Liver (tissue), 3 donors: ENCODE measurements around the gene ZSCAN5A.
A peak's percentile ranks its signal among the peaks of the same experiment; 100 is the strongest.

ENCODE experiments used
- ATF3 ChIP-seq: IDR thresholded peaks from 2 replicates; pipeline ENCODE4 v1.6.1; 2016; ENCODE audit warnings: antibody characterized with exemption
- CTCF ChIP-seq: fragments of 150-350 bp; IDR thresholded peaks from 2 replicates; pipeline ENCODE4 v1.5.1; 2017; ENCODE audit warnings: improper control_type of control experiment, low read depth, low read length; ENCODE audit not compliant: missing input control
- EGR1 ChIP-seq, 2 donors: IDR thresholded peaks; 2 replicates each; pipeline ENCODE4 v1.6.1; 2016 to 2018; ENCODE audit warnings: antibody characterized with exemption in 2 of 2, low read depth in 2 of 2
- FOXA1 ChIP-seq: IDR thresholded peaks from 2 replicates; pipeline ENCODE4 v1.6.1; 2016; ENCODE audit warnings: antibody characterized with exemption
- GABPA ChIP-seq, 2 donors: IDR thresholded peaks in 1 of 2; conservative IDR thresholded peaks in 1 of 2; 2 replicates each; pipeline ENCODE4 v1.6.1; 2016; ENCODE audit warnings: antibody characterized with exemption in 2 of 2, mild to moderate bottlenecking in 1 of 2, moderate library complexity in 1 of 2
- JUND ChIP-seq, 2 donors: IDR thresholded peaks; 2 replicates each; pipeline ENCODE4 v1.6.1; 2016; ENCODE audit warnings: antibody characterized with exemption in 2 of 2
- MAX ChIP-seq: IDR thresholded peaks from 2 replicates; pipeline ENCODE4 v1.6.1; 2016; ENCODE audit warnings: antibody characterized with exemption
- NR2F2 ChIP-seq: IDR thresholded peaks from 2 replicates; pipeline ENCODE4 v1.6.1; 2016; ENCODE audit warnings: antibody characterized with exemption
- RAD21 ChIP-seq, 2 donors: IDR thresholded peaks; 2 replicates each; pipeline ENCODE4 v1.6.1; 2016; ENCODE audit warnings: antibody characterized with exemption in 2 of 2, mild to moderate bottlenecking in 2 of 2
- REST ChIP-seq: IDR thresholded peaks from 2 replicates; pipeline ENCODE4 v1.6.1; 2016; ENCODE audit warnings: antibody characterized with exemption, mild to moderate bottlenecking
- SP1 ChIP-seq: IDR thresholded peaks from 2 replicates; pipeline ENCODE4 v1.6.1; 2018; ENCODE audit warnings: antibody characterized with exemption, mild to moderate bottlenecking
- TAF1 ChIP-seq: conservative IDR thresholded peaks from 2 replicates; pipeline ENCODE4 v1.6.1; 2016; ENCODE audit warnings: antibody characterized with exemption, mild to moderate bottlenecking
- YY1 ChIP-seq: IDR thresholded peaks from 2 replicates; pipeline ENCODE4 v1.6.1; 2016; ENCODE audit warnings: antibody characterized with exemption, mild to moderate bottlenecking
- ZBTB33 ChIP-seq: IDR thresholded peaks from 2 replicates; pipeline ENCODE4 v1.6.1; 2016; ENCODE audit warnings: antibody characterized with exemption
- donor health status: healthy.
- donor health status: healthy.

- TF ChIP-seq RAD21 (IDR thresholded peaks at IDR 0.05): no peak
- no peak for TF ChIP-seq TAF1
- TF ChIP-seq CTCF: no peak
- TF ChIP-seq SP1: no peak
- TF ChIP-seq MAX: no peak
- no peak for TF ChIP-seq ATF3
- no peak for TF ChIP-seq REST
- no peak for TF ChIP-seq JUND (IDR thresholded peaks at IDR 0.05)
- TF ChIP-seq YY1: peak; percentile 26
- TF ChIP-seq GABPA (IDR thresholded peaks at IDR 0.05 in 1 of 2, conservative IDR thresholded peaks at IDR 0.05 in 1 of 2): peak in 1 of 2 donors; percentile 30
- TF ChIP-seq FOXA1: no peak
- TF ChIP-seq NR2F2: no peak
- no peak for TF ChIP-seq EGR1 (IDR thresholded peaks at IDR 0.05; ENCODE audit: low read depth in 2 of 2)
- no peak for TF ChIP-seq ZBTB33
Measured at GRCh38 chr19:56308792-56309191, 5.8 kb downstream of the ZSCAN5A start.
